ENCODE results near the gene BUD23.
"Not testable (repeated sequence)": the region's sequence is repeated elsewhere in the genome, so short reads cannot be mapped to it uniquely, and the experiment has no call there.

Gene BUD23

GRCh38 chr7:73668886-73669230 lies 14.5 kb upstream of the BUD23 start:
- in situ Hi-C loops (cut with HindIII; ENCODE audit: low sequenced_read_pairs): no loop called here
- DNase-seq (ENCODE audit: low read depth, low spot score): no peak
- TF ChIP-seq CTCF (IDR thresholded peaks at IDR 0.05; ENCODE audit: low read depth, low read length): no peak
- peak overlapping the region; percentile 70 for H3K4me3 ChIP-seq (ENCODE audit: low read depth, low read length)

GRCh38 chr7:73669288-73669701 lies 14.1 kb upstream of the BUD23 start:
- in situ Hi-C loops (cut with HindIII; ENCODE audit: low sequenced_read_pairs): no loop called here
- no peak for TF ChIP-seq CTCF (IDR thresholded peaks at IDR 0.05; ENCODE audit: low read depth, low read length)
- no peak overlapping the region for H3K4me3 ChIP-seq (ENCODE audit: low read depth, low read length)
- no peak for DNase-seq (ENCODE audit: low read depth, low spot score)

- in situ Hi-C loops (cut with HindIII; ENCODE audit: low sequenced_read_pairs): no loop called here
- no peak overlapping the region for H3K4me3 ChIP-seq (ENCODE audit: low read depth, low read length)
- no peak for TF ChIP-seq CTCF (IDR thresholded peaks at IDR 0.05; ENCODE audit: low read depth, low read length)
- DNase-seq (ENCODE audit: low read depth, low spot score): no peak
Observed at GRCh38 chr7:73669858-73670385, 13.5 kb upstream of the BUD23 start.

- TF ChIP-seq CTCF (IDR thresholded peaks at IDR 0.05; ENCODE audit: low read depth, low read length): no peak
- in situ Hi-C loops (cut with HindIII; ENCODE audit: low sequenced_read_pairs): no loop called here
- no peak overlapping the region for H3K4me3 ChIP-seq (ENCODE audit: low read depth, low read length)
- DNase-seq (ENCODE audit: low read depth, low spot score): no peak
Observed at GRCh38 chr7:73671322-73671661, 12.1 kb upstream of the BUD23 start.

GRCh38 chr7:73671857-73672445 lies 11.4 kb upstream of the BUD23 start:
- DNase-seq (ENCODE audit: low read depth, low spot score): no peak
- TF ChIP-seq CTCF (IDR thresholded peaks at IDR 0.05; ENCODE audit: low read depth, low read length): no peak
- no peak overlapping the region for H3K4me3 ChIP-seq (ENCODE audit: low read depth, low read length)
- in situ Hi-C loops (cut with HindIII; ENCODE audit: low sequenced_read_pairs): no loop called here

- in situ Hi-C loops (cut with HindIII; ENCODE audit: low sequenced_read_pairs): no loop called here
- TF ChIP-seq CTCF (IDR thresholded peaks at IDR 0.05; ENCODE audit: low read depth, low read length): no peak
Observed at GRCh38 chr7:73674468-73675124, 8.8 kb upstream of the BUD23 start.

GRCh38 chr7:73676062-73676461 lies 7.3 kb upstream of the BUD23 start:
- DNase-seq (ENCODE audit: low read depth, low spot score); in situ Hi-C loops (cut with HindIII; ENCODE audit: low sequenced_read_pairs); H3K4me3 ChIP-seq (ENCODE audit: low read depth, low read length): not testable (repeated sequence)

More at GRCh38 chr7:73674468-73675124, 8.8 kb upstream of the BUD23 start:
- H3K4me3 ChIP-seq (ENCODE audit: low read depth, low read length): no peak overlapping the region
- DNase-seq (ENCODE audit: low read depth, low spot score): no peak
